ENCODE measurements around the gene FHDC1. TPM values are rescaled to one million over a fixed set of nuclear protein-coding genes. Genes with fewer than 3 reads are reported as not detected.

The FHDC1 gene
- total and polyA plus RNA-seq, 2 donors, result 1.6 to 7.1 TPM

DNA sequence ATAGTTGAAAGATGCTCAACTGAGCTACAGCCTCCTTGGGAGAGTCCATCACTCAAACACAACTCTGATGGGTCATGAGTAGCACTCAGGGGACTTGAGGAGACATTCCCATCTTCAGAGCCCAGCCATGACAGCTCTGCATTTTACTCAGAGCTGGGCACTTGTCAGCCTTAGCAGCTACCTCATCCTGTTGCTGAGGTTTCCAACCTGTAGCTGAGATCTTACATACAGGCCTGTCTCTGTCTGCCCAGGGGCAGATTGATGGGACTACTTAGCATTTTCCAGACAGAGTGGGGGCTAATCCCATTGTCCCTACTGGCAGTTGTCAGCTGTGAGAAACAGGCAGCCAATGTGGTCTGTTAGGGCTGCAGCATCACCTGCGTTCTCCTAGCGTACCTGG, 3.5 kb downstream of the FHDC1 start:
- no peaks in the 10 kb centered on the region for H3K36me3 ChIP-seq (ENCODE audit: insufficient read depth)
- DNase-seq (ENCODE audit: extremely low spot score), result no peak
- H3K4me3 ChIP-seq (ENCODE audit: low read depth, low read length), result no peak overlapping the region
- H3K4me1 ChIP-seq (ENCODE audit: insufficient read depth), result no peaks in the 10 kb centered on the region
- no peak overlapping the region for H3K27ac ChIP-seq (ENCODE audit: low read depth)
- 93% methylated on average over 2 of the region's 2 CpGs for WGBS

GRCh38 chr4:152940461-152940860, 4.3 kb downstream of the FHDC1 start:
- Histone ChIP-seq H3K4me1 (ENCODE audit: insufficient read depth) (no peaks in the 10 kb centered on the region), H3K27ac (ENCODE audit: low read depth) (no peak overlapping the region), H3K36me3 (ENCODE audit: insufficient read depth) (no peaks in the 10 kb centered on the region), H3K4me3 (ENCODE audit: low read depth, low read length) (no peak overlapping the region)
- DNase-seq (ENCODE audit: extremely low spot score), result no peak
- WGBS, result 92% methylated on average over 2 of the region's 2 CpGs

GRCh38 chr4:152941411-152941810, 5.3 kb downstream of the FHDC1 start:
- H3K36me3 ChIP-seq (ENCODE audit: insufficient read depth), result no peaks in the 10 kb centered on the region
- WGBS, result 65% methylated on average over 1 of the region's 1 CpG
- no peak overlapping the region for H3K27ac ChIP-seq (ENCODE audit: low read depth)
- H3K4me3 ChIP-seq (ENCODE audit: low read depth, low read length), result no peak overlapping the region
- DNase-seq (ENCODE audit: extremely low spot score), result no peak
- H3K4me1 ChIP-seq (ENCODE audit: insufficient read depth), result no peaks in the 10 kb centered on the region

- Histone ChIP-seq H3K4me3 (ENCODE audit: low read depth, low read length) (no peak overlapping the region), H3K36me3 (ENCODE audit: insufficient read depth) (no peaks in the 10 kb centered on the region), H3K4me1 (ENCODE audit: insufficient read depth) (no peaks in the 10 kb centered on the region), H3K27ac (ENCODE audit: low read depth) (no peak overlapping the region)
- WGBS, result 86% methylated on average over 2 of the region's 2 CpGs
- DNase-seq (ENCODE audit: extremely low spot score), result no peak
Measured at GRCh38 chr4:152942346-152942745, 6.2 kb downstream of the FHDC1 start.

- DNase-seq (ENCODE audit: extremely low spot score), result no peak
- Histone ChIP-seq H3K4me3 (ENCODE audit: low read depth, low read length) (no peak overlapping the region), H3K27ac (ENCODE audit: low read depth) (peak overlapping the region; percentile 83), H3K36me3 (ENCODE audit: insufficient read depth) (no peaks in the 10 kb centered on the region), H3K4me1 (ENCODE audit: insufficient read depth) (no peaks in the 10 kb centered on the region)
- WGBS, result 40% methylated on average over 6 of the region's 6 CpGs
Measured at GRCh38 chr4:152943672-152944071, 7.5 kb downstream of the FHDC1 start.

DNA sequence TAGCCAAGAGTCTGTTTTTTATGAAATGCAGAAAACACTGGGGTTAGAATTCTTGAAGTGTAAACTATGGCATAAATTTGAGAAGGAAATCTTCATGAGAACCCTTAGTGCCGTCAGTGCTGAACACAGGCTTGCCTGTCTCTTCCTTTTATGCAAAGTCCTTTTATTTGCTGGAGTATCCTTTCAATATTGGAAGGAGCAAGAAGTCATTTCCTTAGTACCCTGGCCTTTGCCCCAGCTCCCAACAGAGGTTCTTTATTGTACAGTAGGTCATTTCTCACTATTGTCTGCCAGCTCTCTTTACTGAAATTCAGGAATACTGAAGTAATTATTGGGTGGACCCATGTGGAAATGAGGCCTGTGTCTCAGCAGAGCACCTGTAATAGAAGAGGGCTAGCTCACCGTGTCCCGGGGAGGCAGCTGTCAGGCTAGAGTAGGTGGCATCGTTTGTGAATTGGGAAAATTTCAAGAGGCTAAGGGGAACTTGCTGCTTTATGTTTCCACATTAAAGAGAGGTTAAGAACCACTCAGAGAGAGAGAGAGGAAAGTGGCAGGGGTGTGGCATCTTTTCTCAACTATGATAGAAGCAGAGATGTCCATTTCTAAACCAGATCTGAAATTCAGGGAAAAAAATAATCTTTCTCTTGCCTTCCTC, 8.7 kb downstream of the FHDC1 start:
- H3K36me3 ChIP-seq (ENCODE audit: insufficient read depth), result no peaks in the 10 kb centered on the region
- no peak overlapping the region for H3K27ac ChIP-seq (ENCODE audit: low read depth)
- DNase-seq (ENCODE audit: extremely low spot score), result no peak
- no peak overlapping the region for H3K4me3 ChIP-seq (ENCODE audit: low read depth, low read length)
- WGBS, result 74% methylated on average over 4 of the region's 4 CpGs
- H3K4me1 ChIP-seq (ENCODE audit: insufficient read depth), result no peaks in the 10 kb centered on the region

DNA sequence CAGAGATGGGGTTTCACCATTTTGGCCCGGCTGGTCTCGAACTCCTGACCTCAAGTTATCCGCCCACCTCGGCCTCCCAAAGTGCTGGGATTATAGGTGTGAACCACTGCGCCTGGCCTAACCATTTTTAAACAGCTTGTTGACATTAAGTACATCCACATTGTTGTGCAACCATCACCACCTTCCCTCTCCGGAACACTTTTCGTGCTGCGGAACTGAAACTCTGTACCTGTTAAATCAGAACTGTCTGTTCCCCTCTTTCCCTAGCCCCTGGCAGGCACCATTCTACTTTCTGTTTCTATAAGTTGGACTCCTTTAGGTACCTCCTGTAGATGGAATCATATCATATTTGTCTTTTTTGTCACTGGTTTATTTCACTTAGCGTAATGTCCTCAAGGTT, 9.5 kb downstream of the FHDC1 start:
- Histone ChIP-seq H3K36me3 (ENCODE audit: insufficient read depth) (no peaks in the 10 kb centered on the region), H3K4me1 (ENCODE audit: insufficient read depth) (no peaks in the 10 kb centered on the region), H3K27ac (ENCODE audit: low read depth) (no peak overlapping the region), H3K4me3 (ENCODE audit: low read depth, low read length) (no peak overlapping the region)
- no peak for DNase-seq (ENCODE audit: extremely low spot score)
- WGBS, result 97% methylated on average over 9 of the region's 9 CpGs

GRCh38 chr4:152946446-152946845, 10.3 kb downstream of the FHDC1 start:
- 77% methylated on average over 4 of the region's 4 CpGs for whole genome bisulfite sequencing
- H3K4me3 ChIP-seq (ENCODE audit: low read depth, low read length), result no peak overlapping the region
- no peak for DNase-seq (ENCODE audit: extremely low spot score)
- H3K4me1 ChIP-seq (ENCODE audit: insufficient read depth), result no peaks in the 10 kb centered on the region
- H3K36me3 ChIP-seq (ENCODE audit: insufficient read depth), result no peaks in the 10 kb centered on the region
- no peak overlapping the region for H3K27ac ChIP-seq (ENCODE audit: low read depth)

GRCh38 chr4:152947311-152947710, 11.2 kb downstream of the FHDC1 start:
- no peak overlapping the region for H3K4me3 ChIP-seq (ENCODE audit: low read depth, low read length)
- no peaks in the 10 kb centered on the region for H3K36me3 ChIP-seq (ENCODE audit: insufficient read depth)
- no peak overlapping the region for H3K27ac ChIP-seq (ENCODE audit: low read depth)
- no peaks in the 10 kb centered on the region for H3K4me1 ChIP-seq (ENCODE audit: insufficient read depth)
- DNase-seq (ENCODE audit: extremely low spot score), result no peak
- 84% methylated on average over 2 of the region's 2 CpGs for WGBS

GRCh38 chr4:152949930-152950329, 13.8 kb downstream of the FHDC1 start:
- H3K4me3 ChIP-seq (ENCODE audit: low read depth, low read length), result no peak overlapping the region
- 76% methylated on average over 8 of the region's 8 CpGs for WGBS
- H3K4me1 ChIP-seq (ENCODE audit: insufficient read depth), result no peaks in the 10 kb centered on the region
- no peak overlapping the region for H3K27ac ChIP-seq (ENCODE audit: low read depth)
- no peaks in the 10 kb centered on the region for H3K36me3 ChIP-seq (ENCODE audit: insufficient read depth)
- no peak for DNase-seq (ENCODE audit: extremely low spot score)

DNA sequence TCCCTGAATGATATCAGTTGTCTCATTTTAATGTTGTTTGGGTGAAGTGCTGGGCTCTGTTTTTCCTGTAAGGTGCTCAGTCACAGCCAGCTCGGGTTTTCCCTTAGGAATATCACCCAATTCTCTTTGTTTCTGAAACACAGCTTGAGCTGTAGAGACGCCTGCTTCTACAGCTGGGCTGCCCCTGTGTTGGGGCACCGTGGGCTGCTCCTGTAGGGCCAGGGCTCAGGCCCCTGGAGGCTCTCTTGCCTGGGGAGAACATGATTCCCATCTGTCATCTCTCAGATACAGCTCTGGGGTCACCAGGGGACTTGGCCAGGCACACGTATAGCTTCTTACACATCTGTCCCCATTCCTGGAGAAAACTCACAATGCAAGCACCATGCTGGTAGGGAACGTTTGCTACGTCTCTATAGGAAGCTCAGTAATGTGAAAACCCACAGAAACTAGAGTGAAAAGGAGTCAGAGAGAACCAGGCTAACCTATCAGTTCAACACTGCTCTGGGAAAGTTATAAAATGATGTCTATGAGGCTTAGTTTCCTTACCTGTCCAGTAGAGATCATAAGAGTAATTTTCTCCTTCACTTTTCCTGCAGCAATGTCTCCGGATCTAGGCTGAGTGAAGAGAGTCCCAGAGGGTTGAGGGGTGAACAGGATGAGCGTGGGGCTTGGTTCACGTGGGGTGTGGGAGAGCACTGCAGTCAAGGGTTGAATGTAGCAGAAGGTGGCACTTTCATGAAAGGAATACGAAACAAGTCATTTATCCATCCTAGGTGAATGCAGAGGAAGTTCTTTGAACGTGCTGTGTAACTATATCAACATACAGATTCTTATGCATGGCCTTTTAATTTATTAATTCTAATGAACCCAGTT, 14.5 kb downstream of the FHDC1 start:
- H3K27ac ChIP-seq (ENCODE audit: low read depth), result no peak overlapping the region
- no peak overlapping the region for H3K4me3 ChIP-seq (ENCODE audit: low read depth, low read length)
- WGBS, result 85% methylated on average over 11 of the region's 11 CpGs
- no peak for DNase-seq (ENCODE audit: extremely low spot score)
- H3K36me3 ChIP-seq (ENCODE audit: insufficient read depth), result no peaks in the 10 kb centered on the region
- H3K4me1 ChIP-seq (ENCODE audit: insufficient read depth), result no peaks in the 10 kb centered on the region

DNA sequence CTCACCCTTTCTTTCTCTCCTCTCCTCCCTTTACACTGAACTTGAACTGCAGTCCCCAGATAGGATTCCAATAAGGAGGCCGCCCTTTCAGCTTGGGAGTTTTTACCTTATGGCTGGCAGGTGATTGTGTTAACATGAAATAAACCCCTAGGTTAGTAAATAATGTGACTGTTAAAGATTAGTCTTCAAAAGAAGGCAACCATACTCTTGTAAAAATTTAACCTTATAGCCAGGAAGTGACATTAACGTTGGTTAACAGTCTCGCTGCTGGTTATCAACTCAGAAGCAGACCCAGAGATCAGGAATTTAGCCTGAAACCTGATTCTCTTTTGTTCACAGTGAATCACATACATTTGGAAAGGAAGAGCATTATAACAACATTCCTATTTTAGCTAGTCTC, 15.2 kb downstream of the FHDC1 start:
- no peaks in the 10 kb centered on the region for H3K36me3 ChIP-seq (ENCODE audit: insufficient read depth)

DNA sequence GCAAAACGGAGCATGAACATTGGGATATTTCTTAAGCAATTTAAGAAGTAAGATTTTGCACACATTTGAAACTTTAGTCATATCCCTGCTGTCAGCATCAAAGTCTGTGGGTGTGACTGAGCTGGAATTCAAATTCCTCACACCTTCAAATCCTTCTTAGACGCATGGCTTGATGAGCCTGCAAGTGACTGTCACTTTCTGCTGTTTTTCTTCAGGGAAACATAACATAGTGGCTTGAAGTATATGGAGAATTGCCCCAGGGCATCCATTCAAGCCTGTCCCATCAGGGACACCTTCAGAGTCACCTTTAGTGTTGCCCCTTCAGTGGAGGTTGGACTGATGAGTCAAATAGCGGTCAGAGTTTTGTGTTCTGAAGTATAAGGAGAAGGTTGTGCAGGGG, 17.4 kb downstream of the FHDC1 start:
- Histone ChIP-seq H3K4me3 (ENCODE audit: low read depth, low read length) (no peak overlapping the region), H3K27ac (ENCODE audit: low read depth) (no peak overlapping the region), H3K36me3 (ENCODE audit: insufficient read depth) (no peaks in the 10 kb centered on the region), H3K4me1 (ENCODE audit: insufficient read depth) (no peaks in the 10 kb centered on the region)
- DNase-seq (ENCODE audit: extremely low spot score), result no peak
- 92% methylated on average over 3 of the region's 3 CpGs for WGBS

More for the DNA sequence above, 15.2 kb downstream of the FHDC1 start:
- 64% methylated on average over 3 of the region's 3 CpGs for WGBS
- no peaks in the 10 kb centered on the region for H3K4me1 ChIP-seq (ENCODE audit: insufficient read depth)
- no peak overlapping the region for H3K27ac ChIP-seq (ENCODE audit: low read depth)
- no peak overlapping the region for H3K4me3 ChIP-seq (ENCODE audit: low read depth, low read length)
- no peak for DNase-seq (ENCODE audit: extremely low spot score)

GRCh38 chr4:152954741-152955140, 18.6 kb downstream of the FHDC1 start:
- Histone ChIP-seq H3K4me3 (ENCODE audit: low read depth, low read length) (no peak overlapping the region), H3K36me3 (ENCODE audit: insufficient read depth) (no peaks in the 10 kb centered on the region), H3K27ac (ENCODE audit: low read depth) (no peak overlapping the region), H3K4me1 (ENCODE audit: insufficient read depth) (no peaks in the 10 kb centered on the region)
- 92% methylated on average over 1 of the region's 1 CpG for WGBS
- no peak for DNase-seq (ENCODE audit: extremely low spot score)
